ENCODE measurements around the gene BCAS4. TPM values are rescaled to one million over a fixed set of nuclear protein-coding genes. Genes with fewer than 3 reads are reported as not detected.

BCAS4 gene
- total and polyA plus RNA-seq, 3 experiments from 2014 or later = 23.3 to 29.3 (median 25.0) TPM

- peaks cover 0 to 1% of the 10 kb centered on the region in 2 donors for H3K27me3 Mint-ChIP-seq
- peaks cover 0 to 4% (median 0%) of the 10 kb centered on the region in 3 donors for H3K4me1 Mint-ChIP-seq
- peaks cover 0 to 28% (median 0%) of the 10 kb centered on the region in 3 donors for H3K36me3 Mint-ChIP-seq
- H3K36me3 ChIP-seq (ENCODE audit: insufficient read depth, low read length) = no peaks in the 10 kb centered on the region
- POLR2A ChIA-PET = no interaction called here
- peak overlapping the region in 2 of 8 donors; percentile 26 to 74 for H3K27ac Mint-ChIP-seq
- no peak overlapping the region for H3K4me3 ChIP-seq (ENCODE audit: low read length)
- CTCF ChIA-PET = interaction anchor here (1.6 kb wide), 1 partner anchor 72 kb away, joined by 7 read pairs; the partner anchor contains the start of gene BCAS4
- H3K4me1 ChIP-seq (ENCODE audit: insufficient read depth, low read length) = no peaks in the 10 kb centered on the region
- no peak overlapping the region for H3K4me3 Mint-ChIP-seq
- H3K27ac ChIP-seq (ENCODE audit: low read depth, low read length) = no peak overlapping the region
- H3K9me3 ChIP-seq (ENCODE audit: low read length) = no peaks in the 10 kb centered on the region
- no peaks in the 10 kb centered on the region for H3K9me3 Mint-ChIP-seq
- H3K27me3 ChIP-seq (ENCODE audit: insufficient read depth, low read length, poor library complexity, severe bottlenecking) = no peaks in the 10 kb centered on the region
- DNase-seq = no peak
These were observed 72.0 kb downstream of the BCAS4 start for GRCh38 chr20:50866831-50867230.

DNA sequence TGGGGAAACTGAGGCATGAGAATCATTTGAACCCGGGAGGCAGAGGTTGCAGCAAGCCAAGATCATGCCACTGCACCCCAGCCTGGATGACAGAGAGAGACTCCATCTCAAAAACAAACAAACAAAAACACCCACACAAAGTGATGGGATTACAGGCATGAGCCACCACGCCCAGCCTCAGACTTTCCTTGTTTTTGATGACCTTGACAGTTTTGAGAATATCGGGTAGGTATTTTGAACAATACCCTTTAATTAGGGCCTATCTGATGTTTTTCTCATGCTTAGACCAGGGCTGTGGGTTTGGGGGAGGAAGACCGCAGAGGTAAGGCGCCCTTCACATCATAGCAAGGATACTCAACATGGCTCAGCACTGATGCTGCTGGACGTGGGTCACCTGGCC is 72.9 kb downstream of the BCAS4 start:
- H3K27ac ChIP-seq (ENCODE audit: low read depth, low read length) = no peak overlapping the region
- no peaks in the 10 kb centered on the region for H3K9me3 Mint-ChIP-seq
- H3K36me3 Mint-ChIP-seq = peaks cover 0 to 27% (median 0%) of the 10 kb centered on the region in 3 donors
- no peak overlapping the region for H3K27ac Mint-ChIP-seq
- DNase-seq = no peak
- H3K4me1 ChIP-seq (ENCODE audit: insufficient read depth, low read length) = no peaks in the 10 kb centered on the region
- ChIA-PET CTCF (no interaction called here), POLR2A (no interaction called here)
- H3K27me3 ChIP-seq (ENCODE audit: insufficient read depth, low read length, poor library complexity, severe bottlenecking) = no peaks in the 10 kb centered on the region
- H3K4me3 ChIP-seq (ENCODE audit: low read length) = no peak overlapping the region
- H3K4me3 Mint-ChIP-seq = no peak overlapping the region
- peaks cover 0 to 1% of the 10 kb centered on the region in 2 donors for H3K27me3 Mint-ChIP-seq
- no peaks in the 10 kb centered on the region for H3K36me3 ChIP-seq (ENCODE audit: insufficient read depth, low read length)
- no peaks in the 10 kb centered on the region for H3K4me1 Mint-ChIP-seq
- no peaks in the 10 kb centered on the region for H3K9me3 ChIP-seq (ENCODE audit: low read length)

DNA sequence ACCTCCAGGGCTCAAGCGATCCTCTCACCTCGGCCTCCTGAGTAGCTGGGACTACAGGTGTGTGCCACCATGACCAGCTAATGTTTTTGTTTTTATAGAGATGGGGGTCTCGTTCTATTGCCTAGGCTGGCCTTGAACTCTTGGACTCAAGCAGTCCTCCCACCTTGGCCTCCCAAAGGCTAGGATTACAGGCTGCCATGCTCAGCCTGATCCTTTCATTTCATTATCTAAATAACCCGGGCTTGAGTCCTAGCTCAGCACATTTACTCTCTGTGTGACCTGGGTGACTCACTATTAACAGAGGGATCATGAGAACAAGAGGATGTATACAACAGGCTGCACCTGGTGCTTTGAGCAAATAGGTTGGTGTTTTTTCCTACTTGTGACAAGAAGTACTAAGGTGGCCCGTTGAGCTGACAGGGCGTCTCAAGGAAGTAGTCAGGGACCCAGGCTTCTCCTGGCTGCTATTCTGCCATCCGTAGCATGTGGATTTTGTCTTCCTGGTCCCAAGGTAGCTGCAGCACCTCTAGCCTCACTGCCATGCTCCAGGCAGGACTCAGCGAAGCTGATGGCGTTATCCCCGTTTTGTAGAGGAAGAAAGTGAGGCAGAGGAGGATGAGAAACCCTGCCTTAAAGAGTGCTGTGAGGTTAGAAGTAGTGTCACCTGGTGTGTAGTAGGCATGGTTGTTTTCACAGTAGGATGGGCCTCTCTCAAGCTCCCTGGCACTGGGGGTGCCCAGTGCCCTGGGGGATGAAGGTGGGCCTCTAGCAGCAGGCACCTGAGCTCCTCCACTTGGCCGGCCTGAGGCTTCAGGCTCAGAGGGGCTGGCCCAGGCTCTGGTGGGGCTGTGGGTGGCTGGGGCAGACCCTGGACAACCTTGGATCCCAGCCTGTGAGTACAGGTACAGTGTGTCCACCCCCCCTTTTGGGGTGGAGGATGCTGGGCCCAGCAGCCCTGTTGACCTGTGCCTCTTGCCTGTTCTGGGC is 73.9 kb downstream of the BCAS4 start:
- Histone ChIP-seq H3K4me1 (ENCODE audit: insufficient read depth, low read length) (no peaks in the 10 kb centered on the region), H3K27ac (ENCODE audit: low read depth, low read length) (no peak overlapping the region), H3K4me3 (ENCODE audit: low read length) (no peak overlapping the region), H3K9me3 (ENCODE audit: low read length) (no peaks in the 10 kb centered on the region), H3K27me3 (ENCODE audit: insufficient read depth, low read length, poor library complexity, severe bottlenecking) (no peaks in the 10 kb centered on the region), H3K36me3 (ENCODE audit: insufficient read depth, low read length) (no peaks in the 10 kb centered on the region)
- Mint-ChIP-seq H3K36me3 (peaks cover 0 to 33% (median 0%) of the 10 kb centered on the region in 3 donors), H3K27me3 (peaks cover 0 to 1% of the 10 kb centered on the region in 2 donors), H3K4me3 (no peak overlapping the region), H3K27ac (peak overlapping the region in 3 of 8 donors; percentile 7 to 40 (median 18)), H3K9me3 (no peaks in the 10 kb centered on the region), H3K4me1 (no peaks in the 10 kb centered on the region)
- ChIA-PET CTCF (no interaction called here), POLR2A (no interaction called here)
- DNase-seq = no peak

GRCh38 chr20:50870561-50871161 is 75.8 kb downstream of the BCAS4 start:
- ChIA-PET CTCF (interaction anchor here (1.3 kb wide), 1 partner anchor 9 kb away, joined by 3 read pairs; no protein-coding TSS in a partner anchor), POLR2A (no interaction called here)
- Mint-ChIP-seq H3K4me3 (no peak overlapping the region), H3K27me3 (peaks cover 0 to 1% of the 10 kb centered on the region in 2 donors), H3K4me1 (no peaks in the 10 kb centered on the region), H3K27ac (no peak overlapping the region), H3K36me3 (peaks cover 0 to 38% (median 0%) of the 10 kb centered on the region in 3 donors), H3K9me3 (no peaks in the 10 kb centered on the region)
- Histone ChIP-seq H3K27ac (ENCODE audit: low read depth, low read length) (no peak overlapping the region), H3K9me3 (ENCODE audit: low read length) (no peaks in the 10 kb centered on the region), H3K4me1 (ENCODE audit: insufficient read depth, low read length) (no peaks in the 10 kb centered on the region), H3K27me3 (ENCODE audit: insufficient read depth, low read length, poor library complexity, severe bottlenecking) (no peaks in the 10 kb centered on the region), H3K4me3 (ENCODE audit: low read length) (no peak overlapping the region), H3K36me3 (ENCODE audit: insufficient read depth, low read length) (no peaks in the 10 kb centered on the region)
- DNase-seq = peak in 1 of 5 donors; percentile 38

GRCh38 chr20:50872560-50873425 is 77.9 kb downstream of the BCAS4 start:
- H3K27me3 ChIP-seq (ENCODE audit: insufficient read depth, low read length, poor library complexity, severe bottlenecking) = no peaks in the 10 kb centered on the region
- H3K27me3 Mint-ChIP-seq = peaks cover 0 to 1% of the 10 kb centered on the region in 2 donors
- H3K27ac Mint-ChIP-seq = peak overlapping the region in 2 of 8 donors; percentile 9 to 24
- peaks cover 0 to 53% (median 0%) of the 10 kb centered on the region in 3 donors for H3K36me3 Mint-ChIP-seq
- no peak overlapping the region for H3K4me3 ChIP-seq (ENCODE audit: low read length)
- ChIA-PET POLR2A (no interaction called here), CTCF (no interaction called here)
- no peaks in the 10 kb centered on the region for H3K9me3 Mint-ChIP-seq
- H3K9me3 ChIP-seq (ENCODE audit: low read length) = no peaks in the 10 kb centered on the region
- no peaks in the 10 kb centered on the region for H3K4me1 Mint-ChIP-seq
- no peak overlapping the region for H3K27ac ChIP-seq (ENCODE audit: low read depth, low read length)
- no peak overlapping the region for H3K4me3 Mint-ChIP-seq
- no peaks in the 10 kb centered on the region for H3K4me1 ChIP-seq (ENCODE audit: insufficient read depth, low read length)
- peak in 1 of 5 donors; percentile 22 for DNase-seq
- H3K36me3 ChIP-seq (ENCODE audit: insufficient read depth, low read length) = no peaks in the 10 kb centered on the region

DNA sequence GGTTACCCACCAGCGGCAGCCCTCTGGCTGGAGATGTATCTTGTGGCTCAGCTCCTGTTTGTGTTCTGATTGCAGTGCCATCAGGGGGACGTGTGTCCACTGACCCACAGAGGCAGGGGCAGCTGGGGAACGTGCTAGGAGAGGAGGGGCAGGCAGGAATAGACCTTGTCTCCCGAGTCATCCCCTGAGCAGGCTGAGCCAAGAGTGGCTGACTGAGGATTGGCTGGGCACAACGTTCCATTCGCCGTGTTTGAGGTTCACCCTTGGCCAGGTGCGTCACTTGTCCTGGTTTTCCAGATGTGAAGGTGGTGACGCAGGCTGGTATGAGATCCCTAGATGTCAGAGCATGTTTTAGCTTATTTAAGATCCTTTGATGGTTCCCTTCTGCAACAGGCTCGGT is 78.7 kb downstream of the BCAS4 start:
- ChIA-PET CTCF (no interaction called here), POLR2A (no interaction called here)
- H3K4me3 ChIP-seq (ENCODE audit: low read length) = no peak overlapping the region
- H3K27me3 Mint-ChIP-seq = peaks cover 0 to 1% of the 10 kb centered on the region in 2 donors
- no peaks in the 10 kb centered on the region for H3K9me3 Mint-ChIP-seq
- peak in 1 of 5 donors; percentile 19 for DNase-seq
- no peaks in the 10 kb centered on the region for H3K4me1 Mint-ChIP-seq
- no peaks in the 10 kb centered on the region for H3K9me3 ChIP-seq (ENCODE audit: low read length)
- no peak overlapping the region for H3K4me3 Mint-ChIP-seq
- H3K27ac ChIP-seq (ENCODE audit: low read depth, low read length) = no peak overlapping the region
- H3K36me3 Mint-ChIP-seq = peaks cover 0 to 50% (median 0%) of the 10 kb centered on the region in 3 donors
- peak overlapping the region in 1 of 8 donors; percentile 4 for H3K27ac Mint-ChIP-seq
- no peaks in the 10 kb centered on the region for H3K4me1 ChIP-seq (ENCODE audit: insufficient read depth, low read length)
- no peaks in the 10 kb centered on the region for H3K27me3 ChIP-seq (ENCODE audit: insufficient read depth, low read length, poor library complexity, severe bottlenecking)
- no peaks in the 10 kb centered on the region for H3K36me3 ChIP-seq (ENCODE audit: insufficient read depth, low read length)

DNA sequence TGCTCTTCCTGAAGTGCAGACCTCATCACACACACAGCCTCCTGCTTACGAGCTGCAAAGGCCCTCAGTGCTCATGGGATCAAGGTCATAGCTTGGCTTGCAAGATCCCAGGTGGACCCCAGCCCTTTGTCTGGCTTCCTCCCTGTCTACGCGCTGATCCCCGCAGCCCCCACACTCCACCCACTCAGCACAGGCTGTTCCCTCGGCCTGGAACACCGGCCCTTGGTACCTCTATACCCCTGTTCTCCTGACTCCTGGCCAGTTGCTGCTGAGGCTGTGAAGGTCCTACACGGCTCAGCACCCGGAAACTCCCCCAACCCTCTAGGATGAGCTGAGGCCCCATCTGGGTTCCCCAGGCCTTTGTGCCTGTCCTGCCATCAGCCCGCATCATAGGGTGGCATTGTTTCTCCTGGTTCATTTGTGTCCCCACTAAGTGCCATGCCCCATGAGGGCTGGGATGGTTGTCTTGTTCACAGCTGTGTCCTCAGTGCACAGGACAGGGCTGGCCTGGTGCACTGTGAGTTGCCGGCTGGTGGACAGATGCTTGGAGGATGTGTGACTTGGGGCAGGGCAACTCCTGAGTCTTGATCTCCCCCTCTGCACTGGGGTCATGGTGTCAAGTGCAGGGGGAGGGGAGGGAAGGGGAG is 79.4 kb downstream of the BCAS4 start:
- H3K4me1 Mint-ChIP-seq = no peaks in the 10 kb centered on the region
- CTCF ChIA-PET = interaction anchor here (1.3 kb wide), 1 partner anchor 79 kb away, joined by 3 read pairs; the partner anchor contains the start of gene BCAS4
- DNase-seq = peak in 1 of 5 donors; percentile 15
- Histone ChIP-seq H3K9me3 (ENCODE audit: low read length) (no peaks in the 10 kb centered on the region), H3K36me3 (ENCODE audit: insufficient read depth, low read length) (no peaks in the 10 kb centered on the region), H3K4me1 (ENCODE audit: insufficient read depth, low read length) (no peaks in the 10 kb centered on the region), H3K27ac (ENCODE audit: low read depth, low read length) (no peak overlapping the region), H3K27me3 (ENCODE audit: insufficient read depth, low read length, poor library complexity, severe bottlenecking) (no peaks in the 10 kb centered on the region), H3K4me3 (ENCODE audit: low read length) (no peak overlapping the region)
- no peaks in the 10 kb centered on the region for H3K9me3 Mint-ChIP-seq
- POLR2A ChIA-PET = no interaction called here
- no peak overlapping the region for H3K4me3 Mint-ChIP-seq
- peaks cover 0 to 1% of the 10 kb centered on the region in 2 donors for H3K27me3 Mint-ChIP-seq
- H3K36me3 Mint-ChIP-seq = peaks cover 2 to 52% (median 3%) of the 10 kb centered on the region in 3 donors
- H3K27ac Mint-ChIP-seq = peak overlapping the region in 1 of 8 donors; percentile 47

All from CD8-positive, alpha-beta memory T cell (primary cell).